K562 (cell line): ENCODE results near the gene DYNLT2B. TPM values are rescaled to one million over a fixed set of nuclear protein-coding genes. Genes with fewer than 3 reads are reported as not detected.

Experiments used
- ATAC-seq: fragments of 200-7000 bp; cut with Tn5 transposase; 3 replicates; pipeline ENCODE4 v1.9.1; 2020; ENCODE audit warnings: moderate library complexity
- BruUV-seq: library from RNA; stranded (reverse); fragments of 400-500 nt; replicated peaks from 2 replicates; lab custom pipeline; 2021; lab: Mats Ljungman, UMichigan
- CTCF ChIA-PET: fragments of 300-600 bp; formaldehyde crosslinking; extraction: SDS; loops from one replicate; lab custom pipeline; 2021; ENCODE audit warnings: low intra/inter-chr PET ratio; lab: Yijun Ruan, JAX
- POLR2A ChIA-PET: fragments of 300-600, 350-650 bp; sonication (Branson Sonifier 250); formaldehyde crosslinking; extraction: SDS; loops from one replicate; lab custom pipeline; 2021; ENCODE audit warnings: antibody characterized with exemption, inconsistent platforms; lab: Yijun Ruan, JAX
- DNase-seq, 4 experiments: peaks; one replicate each; pipeline versions ENCODE4 v3.0.0 to v3.0.0-alpha.2; 2011 to 2018; ENCODE audit warnings: low spot score in 3 of 4, mixed read lengths in 3 of 4; ENCODE audit errors: extremely low read depth in 1 of 4
- FAIRE-seq: peaks from 2 replicates; lab custom pipeline; 2011; peaks lifted over from hg19 to GRCh38; lab: Jason Lieb, UNC
- H2AFZ ChIP-seq: 2 replicates; pipeline ENCODE4 v1.6.0; 2011; ENCODE audit warnings: low read depth, low read length, control low read depth, inconsistent platforms
- H3K27ac ChIP-seq: fragments of 200-600 bp; 3 replicates; pipeline ENCODE4 v1.8.0; 2011; ENCODE audit warnings: low read depth, mild to moderate bottlenecking, control low read depth, inconsistent platforms, low read length, moderate library complexity, mixed read lengths; ENCODE audit errors: extremely low read depth
- H3K27me3 ChIP-seq, 2 experiments: fragments of 300-600 bp in 1 of 2; 2 replicates in 1 of 2; 3 replicates in 1 of 2; pipeline versions ENCODE4 v1.6.0 to v1.8.0; 2011; ENCODE audit warnings: inconsistent platforms in 2 of 2, low read length in 2 of 2, mild to moderate bottlenecking in 1 of 2, mixed read lengths in 1 of 2, moderate library complexity in 1 of 2; ENCODE audit not compliant: control insufficient read depth in 2 of 2, insufficient read depth in 2 of 2
- H3K36me3 ChIP-seq: fragments of 300-600 bp; 3 replicates; pipeline ENCODE4 v1.8.0; 2011; ENCODE audit warnings: mild to moderate bottlenecking, low read length, inconsistent platforms; ENCODE audit not compliant: control insufficient read depth, insufficient read depth
- H3K4me1 ChIP-seq, 2 experiments: fragments of 200-600 bp in 1 of 2; replicated peaks in 1 of 2; 2 replicates in 1 of 2; 3 replicates in 1 of 2; pipeline versions ENCODE4 v1.5.1 to v1.8.0; 2011; ENCODE audit warnings: inconsistent platforms in 2 of 2, low read length in 2 of 2, mild to moderate bottlenecking in 1 of 2, mixed read lengths in 1 of 2, moderate library complexity in 1 of 2; ENCODE audit not compliant: control insufficient read depth in 2 of 2, insufficient read depth in 2 of 2
- H3K4me2 ChIP-seq: 2 replicates; pipeline ENCODE4 v1.6.1; 2011; ENCODE audit warnings: low read length, control low read depth, inconsistent platforms, mixed read lengths; ENCODE audit not compliant: insufficient read depth
- H3K4me3 ChIP-seq: fragments of 200-600 bp; sonication (generic), shearing (Covaris generic); 2 replicates; pipeline ENCODE4 v1.5.1; 2016; ENCODE audit warnings: control low read depth, inconsistent platforms
- H3K79me2 ChIP-seq: fragments of 200-600 bp; 3 replicates; pipeline ENCODE4 v1.8.0; 2011; ENCODE audit warnings: low read length, inconsistent platforms; ENCODE audit not compliant: control insufficient read depth, insufficient read depth
- H3K9ac ChIP-seq, 2 experiments: 2 replicates each; pipeline versions ENCODE4 v1.6.0 to v1.6.1; 2011; ENCODE audit warnings: low read depth in 2 of 2, low read length in 2 of 2, control low read depth in 1 of 2, inconsistent platforms in 1 of 2, mild to moderate bottlenecking in 1 of 2, mixed read lengths in 1 of 2; ENCODE audit not compliant: insufficient read depth in 1 of 2
- H3K9me1 ChIP-seq: one replicate; pipeline ENCODE4 v1.6.0; 2011; ENCODE audit warnings: inconsistent platforms, mild to moderate bottlenecking, low read length, moderate library complexity; ENCODE audit not compliant: control insufficient read depth, insufficient read depth
- H3K9me3 ChIP-seq: replicated peaks from 2 replicates; pipeline ENCODE4 v1.5.1; 2011; ENCODE audit warnings: low read depth, low read length, inconsistent platforms; ENCODE audit not compliant: control insufficient read depth, insufficient read depth
- H4K20me1 ChIP-seq: replicated peaks from 2 replicates; pipeline ENCODE4 v1.6.1; 2011; ENCODE audit warnings: low read length, inconsistent platforms, mixed read lengths; ENCODE audit not compliant: control insufficient read depth, insufficient read depth
- CHD1 ChIP-seq: fragments of 200-600 bp; sonication (generic); IDR thresholded peaks from one replicate; pipeline ENCODE4 v1.6.1; 2012; ENCODE audit warnings: mild to moderate bottlenecking, moderate library complexity, low read length, inconsistent platforms
- DACH1 ChIP-seq: fragments of 450-650 bp; IDR thresholded peaks from 2 replicates; pipeline ENCODE4 v1.6.1; 2018; ENCODE audit not compliant: partially characterized antibody
- GTF3C2 ChIP-seq: IDR thresholded peaks from 3 replicates; pipeline ENCODE4 v1.6.1; 2011; ENCODE audit warnings: borderline replicate concordance, mild to moderate bottlenecking, moderate library complexity; ENCODE audit not compliant: insufficient read length; ENCODE audit errors: extremely low read depth
- MBD2 ChIP-seq: sonication (generic); IDR thresholded peaks from 2 replicates; pipeline ENCODE4 v1.6.1; 2016; ENCODE audit warnings: low read depth, borderline replicate concordance
- STAG1 ChIP-seq: sonication (generic); formaldehyde crosslinking; IDR thresholded peaks from 2 replicates; pipeline ENCODE4 v1.5.0; 2020; ENCODE audit warnings: missing genetic modification reagents, borderline replicate concordance
- TOE1 ChIP-seq, 2 experiments: fragments of 450-650 bp in 1 of 2; sonication (generic) in 1 of 2; formaldehyde crosslinking in 1 of 2; IDR thresholded peaks; 2 replicates each; pipeline versions ENCODE4 v1.7.1 to v1.8.0; 2016 to 2022; ENCODE audit warnings: borderline replicate concordance in 2 of 2, mild to moderate bottlenecking in 2 of 2, antibody characterized with exemption in 1 of 2, inconsistent platforms in 1 of 2, low read depth in 1 of 2, missing genetic modification reagents in 1 of 2, moderate library complexity in 1 of 2
- ZC3H11A ChIP-seq: IDR thresholded peaks from 2 replicates; pipeline ENCODE4 v1.6.1; 2012; ENCODE audit warnings: low read depth, low read length, improper control_type of control experiment
- ZNF347 ChIP-seq: fragments of 450-650 bp; formaldehyde crosslinking; IDR thresholded peaks from 2 replicates; pipeline ENCODE4 v1.4.0; 2020; ENCODE audit warnings: low read depth, mild to moderate bottlenecking, moderate library complexity
- WGBS: fragments of 100-300 bp; shearing (Covaris generic); methylation state at CpG from one replicate; pipeline ENCODE4 v1.1.6; 2016; ENCODE audit warnings: low coverage, mixed read lengths; ENCODE audit not compliant: insufficient coverage; ENCODE audit errors: missing lambda C conversion rate; 5-methylcytosine and 5-hydroxymethylcytosine counted together
- in situ Hi-C: fragments of 300-500 bp; cut with MboI; formaldehyde crosslinking; loops from 4 replicates; pipeline ENCODE4 v1.15.0; 2018; ENCODE audit warnings: inconsistent platforms, mixed read lengths
- intact Hi-C: fragments of 100-400 bp; cut with micrococcal nuclease; formaldehyde crosslinking; loops from 2 replicates; pipeline ENCODE4 v1.14.2; 2022
- polyA plus RNA-seq, 8 experiments: library from polyadenylated mRNA; depleted of rRNA in 4 of 8; stranded (reverse) in 5 of 8; unstranded in 3 of 8; fragments of >200 nt; fragmentation: Nextera tagmentation in 2 of 8; fragmentation: Illumina TruSeq in 1 of 8; extraction: Ambion mirVana in 2 of 8; extraction: Trizol in 1 of 8; gene quantifications; 2 replicates each; pipeline versions ENCODE4 v1.2.1 to v1.2.3, GENCODE V29; 2011 to 2014; ENCODE audit warnings: inconsistent platforms in 1 of 8, missing spikeins in 1 of 8
- total RNA-seq, 7 experiments: library from RNA; depleted of rRNA in 6 of 7; stranded (reverse); fragments of >200 nt in 6 of 7; fragmentation: Illumina TruSeq in 2 of 7; extraction: Trizol in 2 of 7; gene quantifications; 2 replicates each; pipeline versions ENCODE4 v1.2.1 to v1.2.3, GENCODE V29; 2011 to 2021; ENCODE audit warnings: low replicate concordance in 1 of 7

The DYNLT2B gene
- total and polyA plus RNA-seq, 9 of the 15 experiments (the other 6 are each of a cell fraction or from before 2014, with no cell fraction given) = 6.5 to 19.9 (median 8.7) TPM

- ChIA-PET POLR2A (interaction anchor here (0.6 to 2.2 kb wide), 3 partner anchors 13 to 86 kb away, joined by 3 to 15 read pairs (median 3); partner anchors contain the start of gene TM4SF19), CTCF (no interaction called here)
- Histone ChIP-seq H2AFZ (no peak overlapping the region), H3K4me1 (peaks cover 8 to 15% of the 10 kb centered on the region in 2 experiments; a peak in 4 of 5 replicates), H3K4me2 (no peak overlapping the region), H3K27me3 (no peaks in the 10 kb centered on the region; a peak in 1 of 5 replicates), H3K9me3 (no peaks in the 10 kb centered on the region; the same call in 1 of the 2 replicates), H4K20me1 (no peaks in the 10 kb centered on the region), H3K4me3 (no peak overlapping the region), H3K9me1 (no peaks in the 10 kb centered on the region), H3K79me2 (peaks cover 16% of the 10 kb centered on the region), H3K36me3 (peaks cover 67% of the 10 kb centered on the region), H3K27ac (no peak overlapping the region), H3K9ac (peak overlapping the region in 1 of 2 experiments; percentile 20; a peak in 1 of 4 replicates)
- ATAC-seq (no peak), FAIRE-seq (no peak), DNase-seq (no peak)
- TF ChIP-seq MBD2 = no peak
- TF ChIP-seq ZNF347 = no peak
- no peak for TF ChIP-seq STAG1
- TF ChIP-seq CHD1 = no peak
- no peak for TF ChIP-seq DACH1
- TF ChIP-seq ZC3H11A = no peak
- no peak for TF ChIP-seq GTF3C2
- no peak for TF ChIP-seq TOE1 (IDR thresholded peaks at IDR 0.05; ENCODE audit: borderline replicate concordance)
- TF ChIP-seq TOE1 (CRISPR knock-in tag; IDR thresholded peaks at IDR 0.05; ENCODE audit: borderline replicate concordance, low read depth) = no peak
- intact Hi-C loops (no loop called here), in situ Hi-C loops (no loop called here)
- WGBS = 87% methylated on average over 10 of the region's 11 CpGs
- no TSS peak for BruUV-seq
Observed at GRCh38 chr3:196321162-196321561, 3.1 kb upstream of the DYNLT2B start.
